IMR-90 (cell line): ENCODE data around the gene PHF8. TPM values are rescaled to one million over a fixed set of nuclear protein-coding genes. Genes with fewer than 3 reads are reported as not detected.

Source experiments
- ATAC-seq: fragments of 200-7000 bp; cut with Tn5 transposase; 2 replicates; pipeline ENCODE4 v1.9.1; 2020; ENCODE audit warnings: low read depth, mild to moderate bottlenecking, moderate library complexity
- BruUV-seq: library from RNA; stranded (reverse); fragments of 400-500 nt; replicated peaks from 2 replicates; lab custom pipeline; 2021; lab: Mats Ljungman, UMichigan
- CTCF ChIA-PET: fragments of 300-600 bp; formaldehyde crosslinking; extraction: SDS; loops from one replicate; lab custom pipeline; 2021; ENCODE audit warnings: antibody characterized with exemption; lab: Yijun Ruan, JAX
- POLR2A ChIA-PET: fragments of 300-600 bp; sonication (Branson Sonifier 250); formaldehyde crosslinking; loops from one replicate; lab custom pipeline; 2022; ENCODE audit warnings: antibody characterized with exemption; ENCODE audit not compliant: unreplicated experiment; lab: Charles Lee
- DNase-seq: peaks from one replicate; pipeline ENCODE4 v3.0.0; 2013
- H2AFZ ChIP-seq: replicated peaks from 2 replicates; pipeline ENCODE3; 2013; ENCODE audit warnings: low read length, mild to moderate bottlenecking; ENCODE audit not compliant: poor library complexity
- H2AK5ac ChIP-seq: 2 replicates; pipeline ENCODE4 v1.6.1; 2013; ENCODE audit warnings: low read depth, low read length, inconsistent platforms
- H2AK9ac ChIP-seq: replicated peaks from 2 replicates; pipeline ENCODE3; 2013; ENCODE audit warnings: mild to moderate bottlenecking, low read depth, low read length, moderate library complexity; ENCODE audit not compliant: poor library complexity
- H2BK120ac ChIP-seq: 2 replicates; pipeline ENCODE4 v1.6.1; 2013; ENCODE audit warnings: low read depth, low read length, inconsistent platforms
- H2BK15ac ChIP-seq: 3 replicates; pipeline ENCODE4 v1.6.1; 2013; ENCODE audit warnings: low read depth, low read length, inconsistent platforms
- H2BK20ac ChIP-seq: 2 replicates; pipeline ENCODE4 v1.6.1; 2013; ENCODE audit warnings: low read depth, mild to moderate bottlenecking, inconsistent platforms, low read length, moderate library complexity
- H2BK5ac ChIP-seq: 2 replicates; pipeline ENCODE4 v1.6.1; 2013; ENCODE audit warnings: mild to moderate bottlenecking, low read depth, low read length, inconsistent platforms; ENCODE audit not compliant: poor library complexity, severe bottlenecking
- H3K14ac ChIP-seq: replicated peaks from 2 replicates; pipeline ENCODE4 v1.6.1; 2013; ENCODE audit warnings: low read depth, low read length, inconsistent platforms
- H3K18ac ChIP-seq: 2 replicates; pipeline ENCODE4 v1.6.1; 2013; ENCODE audit warnings: low read depth, low read length, control low read depth
- H3K23ac ChIP-seq: 2 replicates; pipeline ENCODE4 v1.6.1; 2013; ENCODE audit warnings: low read depth, low read length, inconsistent platforms
- H3K27ac ChIP-seq: 2 replicates; pipeline ENCODE4 v1.5.1; 2013; ENCODE audit warnings: mild to moderate bottlenecking, control low read depth, low read length; ENCODE audit not compliant: insufficient read depth
- H3K27me3 ChIP-seq: 2 replicates; pipeline ENCODE4 v1.6.1; 2013; ENCODE audit warnings: low read length; ENCODE audit not compliant: control insufficient read depth, insufficient read depth
- H3K36me3 ChIP-seq: 2 replicates; pipeline ENCODE4 v1.6.1; 2013; ENCODE audit warnings: low read length, mixed read lengths; ENCODE audit not compliant: control insufficient read depth, insufficient read depth
- H3K4ac ChIP-seq: 2 replicates; pipeline ENCODE4 v1.6.1; 2013; ENCODE audit warnings: low read depth, low read length, inconsistent platforms
- H3K4me1 ChIP-seq: 2 replicates; pipeline ENCODE4 v1.6.1; 2013; ENCODE audit warnings: low read length, mixed read lengths; ENCODE audit not compliant: control insufficient read depth, insufficient read depth
- H3K4me2 ChIP-seq: 2 replicates; pipeline ENCODE4 v1.6.1; 2013; ENCODE audit warnings: low read depth, mild to moderate bottlenecking, control low read depth, low read length, moderate library complexity
- H3K4me3 ChIP-seq: 2 replicates; pipeline ENCODE4 v1.5.1; 2013; ENCODE audit warnings: low read depth, mild to moderate bottlenecking, control low read depth, low read length, moderate library complexity; ENCODE audit not compliant: insufficient read depth
- H3K56ac ChIP-seq: 2 replicates; pipeline ENCODE4 v1.6.1; 2013; ENCODE audit warnings: low read length, inconsistent platforms; ENCODE audit not compliant: insufficient read depth; ENCODE audit errors: extremely low read depth
- H3K79me1 ChIP-seq, 2 experiments: 2 replicates each; pipeline ENCODE4 v1.6.1; 2013; ENCODE audit warnings: low read length in 2 of 2, inconsistent platforms in 1 of 2, low read depth in 1 of 2
- H3K9ac ChIP-seq: 2 replicates; pipeline ENCODE4 v1.6.1; 2013; ENCODE audit warnings: low read depth, low read length, control low read depth
- H3K9me1 ChIP-seq: 2 replicates; pipeline ENCODE4 v1.6.1; 2013; ENCODE audit warnings: low read length, inconsistent platforms; ENCODE audit not compliant: insufficient read depth
- H3K9me3 ChIP-seq: 2 replicates; pipeline ENCODE4 v1.6.1; 2013; ENCODE audit warnings: low read length; ENCODE audit not compliant: control insufficient read depth, insufficient read depth
- H4K20me1 ChIP-seq: 2 replicates; pipeline ENCODE4 v1.6.1; 2013; ENCODE audit warnings: low read length, inconsistent platforms; ENCODE audit not compliant: insufficient read depth
- H4K5ac ChIP-seq: 2 replicates; pipeline ENCODE4 v1.6.1; 2013; ENCODE audit warnings: mild to moderate bottlenecking, low read depth, low read length, control low read depth
- H4K8ac ChIP-seq, 2 experiments: 2 replicates each; pipeline ENCODE4 v1.6.1; 2013; ENCODE audit warnings: low read depth in 2 of 2, low read length in 2 of 2, control low read depth in 1 of 2, inconsistent platforms in 1 of 2
- H4K91ac ChIP-seq: 2 replicates; pipeline ENCODE4 v1.6.1; 2013; ENCODE audit warnings: low read depth, low read length, inconsistent platforms; ENCODE audit not compliant: insufficient read depth
- ELK1 ChIP-seq: fragments of 150-350 bp; IDR thresholded peaks from 2 replicates; pipeline ENCODE4 v1.6.1; 2016; ENCODE audit warnings: low read depth, mild to moderate bottlenecking, low read length, moderate library complexity, borderline replicate concordance
- WGBS, 2 experiments: methylation state at CpG; one replicate each; pipeline versions ENCODE4 v1.1.5 to v1.1.7; 2013; ENCODE audit warnings: missing lambda C conversion rate in 2 of 2; ENCODE audit not compliant: insufficient read length in 1 of 2; ENCODE audit errors: extremely low coverage in 2 of 2; 5-methylcytosine and 5-hydroxymethylcytosine counted together
- dilution Hi-C: fragments of 300-500 bp; cut with HindIII; formaldehyde crosslinking; loops from one replicate; pipeline ENCODE4 v1.14.3; 2018; ENCODE audit warnings: low sequenced_read_pairs; ENCODE audit not compliant: unreplicated experiment
- in situ Hi-C: fragments of 300-500 bp; cut with MboI; formaldehyde crosslinking; loops from 3 replicates; pipeline ENCODE4 v1.14.3; 2019; ENCODE audit warnings: low sequenced_read_pairs, inconsistent platforms, mixed read lengths
- intact Hi-C: fragments of 100-400 bp; cut with micrococcal nuclease; formaldehyde crosslinking; loops from 2 replicates; pipeline ENCODE4 v1.10.0; 2022
- polyA plus RNA-seq, 3 experiments: library from polyadenylated mRNA; depleted of rRNA; stranded (reverse); fragments of >200 nt; gene quantifications; 2 replicates each; pipeline ENCODE4 v1.2.3, GENCODE V29; 2012; ENCODE audit warnings: low replicate concordance in 1 of 3
- total RNA-seq: library from RNA; depleted of rRNA; stranded (reverse); fragments of >200 nt; gene quantifications from 2 replicates; pipeline ENCODE4 v1.2.3, GENCODE V29; 2012

The PHF8 gene
- total and polyA plus RNA-seq, 2 of the 4 experiments (the other 2 are of a cell fraction), result 12.8 to 15.2 TPM

GRCh38 chrX:54085666-54086065, 41.4 kb upstream of the PHF8 start:
- Histone ChIP-seq H3K36me3 (peaks cover 8% of the 10 kb centered on the region), H3K27ac (no peak overlapping the region), H4K20me1 (no peaks in the 10 kb centered on the region), H3K4ac (no peak overlapping the region), H4K91ac (no peak overlapping the region), H3K27me3 (no peaks in the 10 kb centered on the region), H3K79me1 (no peaks in the 10 kb centered on the region), H3K4me2 (no peak overlapping the region), H2BK5ac (no peak overlapping the region), H2BK15ac (no peak overlapping the region), H3K9ac (no peak overlapping the region), H2BK20ac (no peak overlapping the region), H3K18ac (no peak overlapping the region), H2AFZ (no peak overlapping the region), H3K4me1 (no peaks in the 10 kb centered on the region), H3K14ac (no peak overlapping the region), H3K4me3 (no peak overlapping the region), H3K23ac (no peak overlapping the region), H2AK9ac (no peak overlapping the region), H3K9me1 (no peaks in the 10 kb centered on the region; the same call in none of the 2 replicates), H4K8ac (no peak overlapping the region), H3K56ac (no peak overlapping the region), H2BK120ac (no peak overlapping the region), H2AK5ac (no peak overlapping the region), H3K9me3 (no peaks in the 10 kb centered on the region), H4K5ac (no peak overlapping the region)
- ATAC-seq (no peak), DNase-seq (no peak)
- in situ Hi-C loops, result no loop called here
- BruUV-seq, result no TSS peak
- CTCF ChIA-PET, result interaction anchor here (0.6 kb wide), 1 partner anchor 8 kb away, joined by 8 read pairs; no protein-coding TSS in a partner anchor
- POLR2A ChIA-PET, result no interaction called here
- no peak for TF ChIP-seq ELK1
- WGBS, 2 experiments, result 60% methylated on average over 1 of the region's 6 CpGs; no CpG with 5 or more reads in 1 of the 2 experiments
- intact Hi-C loops, result no loop called here
- dilution Hi-C loops, result no loop called here
